Measurements from ENCODE around the gene PREX1. TPM values are rescaled to one million over a fixed set of nuclear protein-coding genes. Genes with fewer than 3 reads are reported as not detected.

The PREX1 gene
- total and polyA plus RNA-seq, 2 donors (not counting 3 experiments of a cell fraction or from before 2014, with no cell fraction given): 51.3 to 72.9 TPM

- Histone ChIP-seq H4K20me1 (replicated peaks; ENCODE audit: control insufficient read depth, extremely low read depth, insufficient read depth, low read length) (no peaks in the 10 kb centered on the region), H3K9ac (replicated peaks; ENCODE audit: extremely low read depth, insufficient read depth, low read length) (no peak overlapping the region), H3K79me2 (ENCODE audit: control insufficient read depth, insufficient read depth, low read length) (no peaks in the 10 kb centered on the region), H3K9me3 (replicated peaks; ENCODE audit: control insufficient read depth, insufficient read depth, low read length) (no peaks in the 10 kb centered on the region), H3K4me1 (ENCODE audit: control insufficient read depth, extremely low read depth, insufficient read depth, low read length) (no peaks in the 10 kb centered on the region), H2AFZ (ENCODE audit: low read depth, low read length) (no peak overlapping the region), H3K27ac (ENCODE audit: insufficient read depth, low read depth, low read length) (no peak overlapping the region), H3K9me1 (replicated peaks; ENCODE audit: control insufficient read depth, extremely low read depth, insufficient read depth, low read length) (no peaks in the 10 kb centered on the region), H3K36me3 (ENCODE audit: control insufficient read depth in 2 of 2, extremely low read depth in 1 of 2, insufficient read depth in 2 of 2, low read length in 2 of 2) (no peaks in the 10 kb centered on the region), H3K27me3 (ENCODE audit: control insufficient read depth in 2 of 2, insufficient read depth in 2 of 2, low read length in 2 of 2) (peaks cover 0 to 4% of the 10 kb centered on the region in 2 experiments), H3K4me2 (ENCODE audit: insufficient read depth, low read length) (no peak overlapping the region), H3K4me3 (replicated peaks in 1 of 3; ENCODE audit: insufficient read depth in 1 of 3, low read depth in 1 of 3, low read length in 3 of 3) (no peak overlapping the region)
- ChIA-PET POLR2A (no interaction called here), CTCF (no interaction called here)
- dilution Hi-C loops (cut with MboI; ENCODE audit: extremely low pct_ligation_motif_present, low sequenced_read_pairs) (no loop called here), intact Hi-C loops (cut with micrococcal nuclease) (no loop called here)
- FAIRE-seq (no peak), DNase-seq (ENCODE audit: low read depth, low spot score) (no peak)
- BruUV-seq (replicated peaks): no TSS peak
- no peak for TF ChIP-seq FOS (IDR thresholded peaks at IDR 0.05; ENCODE audit: borderline replicate concordance, insufficient read depth, low read length)
- TF ChIP-seq, protein P1, sequence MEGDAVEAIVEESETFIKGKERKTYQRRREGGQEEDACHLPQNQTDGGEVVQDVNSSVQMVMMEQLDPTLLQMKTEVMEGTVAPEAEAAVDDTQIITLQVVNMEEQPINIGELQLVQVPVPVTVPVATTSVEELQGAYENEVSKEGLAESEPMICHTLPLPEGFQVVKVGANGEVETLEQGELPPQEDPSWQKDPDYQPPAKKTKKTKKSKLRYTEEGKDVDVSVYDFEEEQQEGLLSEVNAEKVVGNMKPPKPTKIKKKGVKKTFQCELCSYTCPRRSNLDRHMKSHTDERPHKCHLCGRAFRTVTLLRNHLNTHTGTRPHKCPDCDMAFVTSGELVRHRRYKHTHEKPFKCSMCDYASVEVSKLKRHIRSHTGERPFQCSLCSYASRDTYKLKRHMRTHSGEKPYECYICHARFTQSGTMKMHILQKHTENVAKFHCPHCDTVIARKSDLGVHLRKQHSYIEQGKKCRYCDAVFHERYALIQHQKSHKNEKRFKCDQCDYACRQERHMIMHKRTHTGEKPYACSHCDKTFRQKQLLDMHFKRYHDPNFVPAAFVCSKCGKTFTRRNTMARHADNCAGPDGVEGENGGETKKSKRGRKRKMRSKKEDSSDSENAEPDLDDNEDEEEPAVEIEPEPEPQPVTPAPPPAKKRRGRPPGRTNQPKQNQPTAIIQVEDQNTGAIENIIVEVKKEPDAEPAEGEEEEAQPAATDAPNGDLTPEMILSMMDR (IDR thresholded peaks at IDR 0.05; ENCODE audit: extremely low read depth in 1 of 2, insufficient read depth in 1 of 2, low read depth in 1 of 2, low read length in 2 of 2): no peak
- no peak for TF ChIP-seq MYC (IDR thresholded peaks at IDR 0.05; ENCODE audit: low read depth, low read length)
- TF ChIP-seq GATA2 (IDR thresholded peaks at IDR 0.05; ENCODE audit: insufficient read depth, insufficient read length, low read depth, low read length): no peak
- no peak for TF ChIP-seq POLR2AphosphoS5 (IDR thresholded peaks at IDR 0.05; ENCODE audit: insufficient read depth, low read depth, low read length)
- TF ChIP-seq EZH2 (IDR thresholded peaks at IDR 0.05; ENCODE audit: borderline replicate concordance, low read depth, low read length, severe bottlenecking): no peak
- no peak for TF ChIP-seq POLR2A (IDR thresholded peaks at IDR 0.05; ENCODE audit: low read depth, low read length)
- no peak for TF ChIP-seq MAX (IDR thresholded peaks at IDR 0.05; ENCODE audit: insufficient read depth, insufficient read length)
- no peak for TF ChIP-seq JUN (IDR thresholded peaks at IDR 0.05; ENCODE audit: borderline replicate concordance, insufficient read depth, insufficient read length, low read depth)
Measured at GRCh38 chr20:48614593-48615274, 213.1 kb downstream of the PREX1 start.
